ENCODE data around the gene GNAI3. TPM values are rescaled to one million over a fixed set of nuclear protein-coding genes. Genes with fewer than 3 reads are reported as not detected.

Gene GNAI3
- total and polyA plus RNA-seq, 2 of the 8 experiments (the other 6 are each of a cell fraction or from before 2014, with no cell fraction given): 4.0 to 9.8 TPM

DNA sequence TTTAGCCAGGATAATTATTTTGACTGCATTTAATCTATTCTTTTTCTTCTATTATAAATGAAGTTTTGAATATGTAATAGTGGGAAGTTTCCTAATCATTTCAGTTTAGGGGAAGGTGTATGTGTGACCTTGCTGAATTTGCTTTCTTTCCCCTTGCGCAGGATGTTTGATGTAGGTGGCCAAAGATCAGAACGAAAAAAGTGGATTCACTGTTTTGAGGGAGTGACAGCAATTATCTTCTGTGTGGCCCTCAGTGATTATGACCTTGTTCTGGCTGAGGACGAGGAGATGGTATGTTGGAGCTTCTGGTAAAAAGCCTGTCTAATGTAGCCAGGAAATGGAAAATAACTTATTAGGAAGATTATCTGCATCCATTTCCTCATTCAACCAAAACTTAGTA, 37.6 kb downstream of the GNAI3 start:
- DNase-seq (ENCODE audit: low read depth in 1 of 2, low spot score in 2 of 2) (no peak), FAIRE-seq (no peak)
- 87% methylated on average over 3 of the region's 3 CpGs; no CpG with 5 or more reads in 1 of the 2 experiments for WGBS, 2 experiments (ENCODE audit: extremely low coverage in 1 of 2, insufficient coverage in 1 of 2, insufficient read length in 1 of 2, insufficient replicate concordance in 2 of 2, low coverage in 1 of 2, low lambda C conversion rate in 2 of 2, missing lambda C conversion rate in 1 of 2)
- Histone ChIP-seq H3K23ac (ENCODE audit: insufficient read length) (no peak overlapping the region), H2BK20ac (ENCODE audit: low read length) (no peak overlapping the region), H3K27ac (ENCODE audit: low read depth, low read length) (no peak overlapping the region), H2AK5ac (ENCODE audit: low read depth, low read length) (no peak overlapping the region), H2BK12ac (ENCODE audit: low read depth, low read length) (no peak overlapping the region), H3K18ac (ENCODE audit: extremely low read depth, low read length) (no peak overlapping the region), H4K20me1 (replicated peaks in 1 of 2; ENCODE audit: control insufficient read depth in 1 of 2, insufficient read depth in 2 of 2, low read length in 2 of 2) (no peaks in the 10 kb centered on the region), H2AFZ (ENCODE audit: low read length) (no peak overlapping the region), H3K4ac (replicated peaks; ENCODE audit: insufficient read length, low read depth, low read length) (no peak overlapping the region), H3K4me2 (ENCODE audit: insufficient read depth in 1 of 2, low read depth in 2 of 2, low read length in 2 of 2) (no peak overlapping the region), H4K8ac (ENCODE audit: extremely low read depth, insufficient read depth, low read length) (no peak overlapping the region), H2BK120ac (replicated peaks; ENCODE audit: low read depth, low read length) (no peak overlapping the region), H3K79me2 (ENCODE audit: control insufficient read depth in 1 of 2, insufficient read depth in 2 of 2, low read length in 2 of 2) (no peaks in the 10 kb centered on the region), H3K9me3 (ENCODE audit: insufficient read depth in 2 of 2, low read depth in 1 of 2, low read length in 1 of 2) (no peaks in the 10 kb centered on the region), H3K36me3 (ENCODE audit: control insufficient read depth in 2 of 4, insufficient read depth in 4 of 4, low read length in 3 of 4) (peaks cover 3 to 67% (median 20%) of the 10 kb centered on the region in 4 experiments), H2BK15ac (ENCODE audit: low read length) (no peak overlapping the region), H4K91ac (replicated peaks; ENCODE audit: insufficient read length, low read length) (no peak overlapping the region), H3K27me3 (replicated peaks in 1 of 4; ENCODE audit: control insufficient read depth in 3 of 4, extremely low read depth in 1 of 4, insufficient read depth in 3 of 4, low read length in 3 of 4) (no peaks in the 10 kb centered on the region), H3K14ac (ENCODE audit: insufficient read length) (no peak overlapping the region), H3K23me2 (ENCODE audit: low read depth, low read length) (no peaks in the 10 kb centered on the region), H3K9ac (replicated peaks in 1 of 4; ENCODE audit: extremely low read depth in 1 of 4, low read depth in 3 of 4, low read length in 3 of 4) (no peak overlapping the region), H4K5ac (ENCODE audit: insufficient read length, low read depth, low read length) (no peak overlapping the region), H2BK5ac (ENCODE audit: low read depth, low read length) (no peak overlapping the region), H3K4me3 (ENCODE audit: extremely low read depth in 1 of 4, insufficient read depth in 2 of 4, low read depth in 3 of 4, low read length in 4 of 4) (no peak overlapping the region), H3K56ac (replicated peaks; ENCODE audit: insufficient read length, low read depth, low read length) (no peak overlapping the region), H3K4me1 (replicated peaks in 1 of 4; ENCODE audit: control insufficient read depth in 3 of 4, insufficient read depth in 4 of 4, low read length in 3 of 4) (no peaks in the 10 kb centered on the region), H3K79me1 (ENCODE audit: low read depth, low read length) (no peaks in the 10 kb centered on the region)
- CTCF ChIA-PET (ENCODE audit: partially characterized antibody): interaction anchor here (0.6 to 1.4 kb wide), 2 partner anchors 12 to 825 kb away, joined by 3 to 7 read pairs; no protein-coding TSS in a partner anchor
- POLR2A ChIA-PET (ENCODE audit: partially characterized antibody): interaction anchor here (0.7 to 0.8 kb wide), 2 partner anchors 16 to 102 kb away, joined by 3 read pairs; partner anchors contain the start of gene GSTM1
- TF ChIP-seq, protein P1, sequence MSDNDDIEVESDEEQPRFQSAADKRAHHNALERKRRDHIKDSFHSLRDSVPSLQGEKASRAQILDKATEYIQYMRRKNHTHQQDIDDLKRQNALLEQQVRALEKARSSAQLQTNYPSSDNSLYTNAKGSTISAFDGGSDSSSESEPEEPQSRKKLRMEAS (IDR thresholded peaks at IDR 0.05): no peak
- TF ChIP-seq RFX5 (IDR thresholded peaks at IDR 0.05; ENCODE audit: borderline replicate concordance, low read depth, low read length): no peak
- no peak for TF ChIP-seq SRF (IDR thresholded peaks at IDR 0.05; ENCODE audit: low read depth, low read length)
- TF ChIP-seq ASH2L (IDR thresholded peaks at IDR 0.05; ENCODE audit: low read length): no peak
- no peak for TF ChIP-seq TAF7 (optimal IDR thresholded peaks at IDR 0.05; ENCODE audit: borderline replicate concordance, low read depth, low read length)
- TF ChIP-seq MAFK (IDR thresholded peaks at IDR 0.05; ENCODE audit: low read depth, low read length): no peak
- TF ChIP-seq SIN3A (conservative IDR thresholded peaks at IDR 0.05 in 1 of 2, IDR thresholded peaks at IDR 0.05 in 1 of 2; ENCODE audit: low read depth in 1 of 2, low read length in 2 of 2): no peak
- no peak for TF ChIP-seq POLR2A (IDR thresholded peaks at IDR 0.05; ENCODE audit: control extremely low read depth in 1 of 2, low read depth in 2 of 2, low read length in 2 of 2)

Data from H1 (cell line).